PC-9 (cell line): Measurements from ENCODE around the gene RYR3. TPM values are rescaled to one million over a fixed set of nuclear protein-coding genes. Genes with fewer than 3 reads are reported as not detected.

Source experiments
- BruUV-seq: library from RNA; stranded (reverse); fragments of 400-500 nt; replicated peaks from 2 replicates; lab custom pipeline; 2021; lab: Mats Ljungman, UMichigan
- CTCF ChIA-PET: fragments of 300-600 bp; sonication (Branson Sonifier 250); formaldehyde crosslinking; loops from one replicate; lab custom pipeline; 2022; ENCODE audit warnings: antibody characterized with exemption; lab: Charles Lee
- POLR2A ChIA-PET: fragments of 300-600 bp; sonication (Branson Sonifier 250); formaldehyde crosslinking; loops from one replicate; lab custom pipeline; 2022; ENCODE audit warnings: antibody characterized with exemption; ENCODE audit not compliant: unreplicated experiment; lab: Charles Lee
- DNase-seq, 2 experiments: peaks; one replicate each; pipeline versions ENCODE4 v3.0.0 to v3.0.0-alpha.2; 2015 to 2022; ENCODE audit warnings: mixed read lengths in 1 of 2
- H2AFZ ChIP-seq: fragments of 200-600 bp; sonication (generic); 2 replicates; pipeline ENCODE4 v1.8.1; 2017; ENCODE audit warnings: antibody characterized with exemption
- H3F3A ChIP-seq: fragments of 200-600 bp; sonication (generic); 2 replicates; pipeline ENCODE4 v1.8.1; 2017; ENCODE audit warnings: antibody characterized with exemption, mild to moderate bottlenecking, low read depth; ENCODE audit not compliant: insufficient read depth
- H3K27ac ChIP-seq: fragments of 200-600 bp; sonication (generic); 2 replicates; pipeline ENCODE4 v1.6.1; 2016; ENCODE audit warnings: mixed run types
- H3K27me3 ChIP-seq: fragments of 200-600 bp; sonication (generic); 2 replicates; pipeline ENCODE4 v1.6.1; 2016; ENCODE audit warnings: low read depth, mixed run types; ENCODE audit not compliant: insufficient read depth
- H3K36me3 ChIP-seq: fragments of 200-600 bp; sonication (generic); 2 replicates; pipeline ENCODE4 v1.6.1; 2016; ENCODE audit warnings: low read depth, mixed run types
- H3K4me1 ChIP-seq: fragments of 200-600 bp; sonication (generic); replicated peaks from 2 replicates; pipeline ENCODE4 v1.6.1; 2016; ENCODE audit warnings: mixed run types; ENCODE audit not compliant: insufficient read depth
- H3K4me2 ChIP-seq: fragments of 200-600 bp; sonication (generic); 2 replicates; pipeline ENCODE4 v1.6.1; 2017; ENCODE audit warnings: mixed run types
- H3K4me3 ChIP-seq: fragments of 200-600 bp; sonication (generic); 2 replicates; pipeline ENCODE4 v1.6.1; 2016; ENCODE audit warnings: mixed run types
- H3K79me2 ChIP-seq: fragments of 200-600 bp; sonication (generic); 2 replicates; pipeline ENCODE4 v1.6.1; 2017; ENCODE audit warnings: low read depth, mixed run types
- H3K9me2 ChIP-seq: fragments of 200-600 bp; sonication (generic); 2 replicates; pipeline ENCODE4 v1.8.1; 2017; ENCODE audit warnings: mild to moderate bottlenecking; ENCODE audit not compliant: insufficient read depth
- H3K9me3 ChIP-seq: fragments of 200-600 bp; sonication (generic); 2 replicates; pipeline ENCODE4 v1.8.1; 2016; ENCODE audit warnings: low read depth; ENCODE audit not compliant: insufficient read depth
- H4K20me1 ChIP-seq: fragments of 200-600 bp; sonication (generic); 2 replicates; pipeline ENCODE4 v1.8.1; 2017; ENCODE audit not compliant: insufficient read depth
- CTCF ChIP-seq: fragments of 200-600 bp; sonication (generic); conservative IDR thresholded peaks from 2 replicates; pipeline ENCODE4 v1.6.1; 2017; ENCODE audit warnings: mixed run types, antibody characterized with exemption, mild to moderate bottlenecking, moderate library complexity
- EZH2 ChIP-seq: fragments of 200-600 bp; sonication (generic); IDR thresholded peaks from 2 replicates; pipeline ENCODE4 v1.8.0; 2017; ENCODE audit warnings: antibody characterized with exemption, low read depth
- intact Hi-C: fragments of 100-400 bp; cut with micrococcal nuclease; formaldehyde crosslinking; loops from one replicate; pipeline ENCODE4 v1.10.0; 2022; ENCODE audit not compliant: unreplicated experiment
- total RNA-seq: library from RNA; stranded (reverse); gene quantifications from 2 replicates; pipeline ENCODE4 v1.2.3, GENCODE V29; 2021

Gene RYR3
- total RNA-seq, 1 experiment from 2014 or later, result 0.15 TPM

- Histone ChIP-seq H3K4me1 (peaks cover 41% of the 10 kb centered on the region), H3F3A (peaks cover 10% of the 10 kb centered on the region; the same call in 1 of the 2 replicates), H2AFZ (no peak overlapping the region), H3K4me2 (no peak overlapping the region), H3K36me3 (no peaks in the 10 kb centered on the region), H3K27me3 (no peaks in the 10 kb centered on the region), H3K9me3 (no peaks in the 10 kb centered on the region), H4K20me1 (no peaks in the 10 kb centered on the region), H3K27ac (no peak overlapping the region), H3K79me2 (no peaks in the 10 kb centered on the region), H3K9me2 (no peaks in the 10 kb centered on the region), H3K4me3 (no peak overlapping the region)
- BruUV-seq, result no TSS peak
- no peak for TF ChIP-seq CTCF
- TF ChIP-seq EZH2, result no peak
- DNase-seq, result no peak
- ChIA-PET POLR2A (no interaction called here), CTCF (no interaction called here)
- intact Hi-C loops, result loop anchor here (10.0 kb wide), 1 partner anchor 248 kb away; no protein-coding TSS in a partner anchor
These were observed 13.9 kb upstream of the RYR3 start for GRCh38 chr15:33296856-33297255.

- Histone ChIP-seq H3K36me3 (no peaks in the 10 kb centered on the region), H3K27ac (peak overlapping the region; percentile 65), H2AFZ (no peak overlapping the region), H3K27me3 (no peaks in the 10 kb centered on the region), H3K79me2 (no peaks in the 10 kb centered on the region), H3K9me3 (no peaks in the 10 kb centered on the region), H4K20me1 (no peaks in the 10 kb centered on the region), H3K9me2 (no peaks in the 10 kb centered on the region), H3K4me2 (peak overlapping the region; percentile 52), H3K4me1 (peaks cover 32% of the 10 kb centered on the region), H3F3A (peaks cover 5% of the 10 kb centered on the region; the same call in 1 of the 2 replicates), H3K4me3 (no peak overlapping the region)
- CTCF ChIA-PET, result interaction anchor here (0.6 kb wide), 2 partner anchors 193 to 728 kb away, joined by 3 read pairs; no protein-coding TSS in a partner anchor
- BruUV-seq, result no TSS peak
- intact Hi-C loops, result loop anchor here (10.0 kb wide), 1 partner anchor 246 kb away; no protein-coding TSS in a partner anchor
- peak; percentile 64 to 88 for DNase-seq
- POLR2A ChIA-PET, result interaction anchor here (0.7 kb wide), 1 partner anchor 59 kb away, joined by 6 read pairs; no protein-coding TSS in a partner anchor
- no peak for TF ChIP-seq EZH2
- no peak for TF ChIP-seq CTCF
These were observed 12.1 kb upstream of the RYR3 start for GRCh38 chr15:33298631-33299030.

- intact Hi-C loops, result no loop called here
- Histone ChIP-seq H3K4me1 (no peaks in the 10 kb centered on the region), H3K36me3 (no peaks in the 10 kb centered on the region), H3K4me2 (no peak overlapping the region), H4K20me1 (no peaks in the 10 kb centered on the region), H3K4me3 (no peak overlapping the region), H3K27ac (no peak overlapping the region), H3K9me3 (no peaks in the 10 kb centered on the region), H3K9me2 (no peaks in the 10 kb centered on the region), H3K27me3 (no peaks in the 10 kb centered on the region), H2AFZ (no peak overlapping the region), H3K79me2 (no peaks in the 10 kb centered on the region), H3F3A (no peaks in the 10 kb centered on the region)
- POLR2A ChIA-PET, result no interaction called here
- TF ChIP-seq EZH2, result no peak
- no peak for TF ChIP-seq CTCF
- CTCF ChIA-PET, result no interaction called here
- no peak for DNase-seq
- no TSS peak for BruUV-seq
These were observed 5.8 kb upstream of the RYR3 start for GRCh38 chr15:33304924-33305323.
